ENCODE data around the gene ZBTB26.
"Not testable (repeated sequence)": the region's sequence is repeated elsewhere in the genome, so short reads cannot be mapped to it uniquely, and the experiment has no call there.

The ZBTB26 gene

DNA sequence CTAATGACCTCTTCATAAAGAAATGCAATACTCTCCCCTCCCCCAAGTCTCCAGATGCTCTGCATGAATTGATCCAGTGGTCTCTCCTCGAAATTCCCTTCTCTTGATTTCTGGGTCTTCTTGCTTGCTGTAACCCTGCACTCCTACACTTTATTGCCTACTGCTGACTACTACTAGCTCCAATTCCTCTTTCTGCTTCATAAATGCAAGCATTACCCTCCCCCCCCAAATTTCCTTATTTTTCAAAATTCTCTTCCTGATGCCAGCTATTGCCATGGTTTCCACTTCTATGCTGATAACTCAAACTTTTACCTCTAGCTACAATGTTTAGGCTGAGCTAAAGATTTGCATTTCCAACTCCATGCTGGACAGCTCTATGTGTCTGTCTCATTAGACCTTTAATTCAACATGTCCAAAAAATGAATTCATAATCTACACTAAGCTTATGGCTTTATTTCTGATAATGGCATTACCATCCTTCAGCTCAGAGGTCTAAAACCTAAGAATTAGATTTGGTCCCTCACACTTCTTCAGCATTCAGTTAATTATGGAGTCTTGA is 1.4 kb downstream of the ZBTB26 start:
- DNase-seq = no peak

DNA sequence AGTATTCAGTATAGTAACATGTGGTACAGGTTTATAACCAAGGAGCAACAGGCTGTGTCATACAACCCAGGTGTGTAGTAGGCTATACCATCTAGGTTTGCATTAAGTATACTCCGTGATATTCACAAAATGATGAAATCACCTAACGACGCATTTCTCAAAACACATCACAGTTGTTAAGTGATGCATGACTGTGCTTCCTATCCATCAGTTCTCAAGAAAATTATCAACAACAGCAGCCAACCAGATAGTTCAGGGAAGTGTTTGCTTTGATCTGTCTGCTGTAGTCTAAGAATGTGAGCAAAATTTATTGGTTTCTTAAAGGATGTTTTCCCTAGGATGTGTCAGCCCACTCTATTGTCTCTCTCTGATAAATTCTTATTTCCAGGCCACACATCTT is 7.4 kb downstream of the ZBTB26 start:
- DNase-seq = no peak

DNA sequence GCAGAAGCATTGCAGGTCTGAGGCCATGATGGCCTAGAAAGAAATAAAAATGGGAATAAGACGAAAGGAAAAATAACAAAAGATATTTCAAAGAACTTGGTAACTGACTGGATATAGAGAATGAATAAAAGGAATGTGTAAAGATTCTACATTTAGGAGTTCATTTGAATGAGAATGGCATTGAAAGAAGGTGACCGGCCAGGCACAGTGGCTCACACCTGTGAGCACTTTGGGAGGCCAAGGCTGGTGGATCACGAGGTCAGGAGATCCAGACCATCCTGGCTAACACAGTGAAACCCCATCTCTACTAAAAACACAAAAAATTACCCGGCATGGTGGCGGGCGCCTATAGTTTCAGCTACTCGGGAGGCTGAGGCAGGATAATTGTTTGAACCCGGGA is 8.6 kb downstream of the ZBTB26 start:
- DNase-seq = no peak

DNA sequence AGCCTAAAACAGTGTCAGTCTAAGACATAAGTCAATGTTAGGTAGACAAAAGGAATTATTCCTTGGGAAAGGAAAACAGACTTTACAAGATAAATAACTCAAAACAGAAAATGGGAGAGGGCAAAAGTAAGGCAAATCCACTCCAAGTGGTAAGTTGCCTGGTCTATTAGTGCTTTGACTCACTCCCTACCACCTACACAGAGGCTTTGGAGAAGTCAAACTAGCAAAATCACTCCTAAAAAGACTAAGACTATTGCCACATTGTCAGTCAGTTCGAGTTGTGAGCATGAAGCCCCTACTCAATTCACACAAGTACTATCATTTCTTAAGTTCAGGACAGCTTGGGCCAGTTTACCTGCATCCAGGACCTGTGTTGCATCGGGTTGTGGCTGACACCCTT is 13.0 kb downstream of the ZBTB26 start:
- DNase-seq = no peak

DNA sequence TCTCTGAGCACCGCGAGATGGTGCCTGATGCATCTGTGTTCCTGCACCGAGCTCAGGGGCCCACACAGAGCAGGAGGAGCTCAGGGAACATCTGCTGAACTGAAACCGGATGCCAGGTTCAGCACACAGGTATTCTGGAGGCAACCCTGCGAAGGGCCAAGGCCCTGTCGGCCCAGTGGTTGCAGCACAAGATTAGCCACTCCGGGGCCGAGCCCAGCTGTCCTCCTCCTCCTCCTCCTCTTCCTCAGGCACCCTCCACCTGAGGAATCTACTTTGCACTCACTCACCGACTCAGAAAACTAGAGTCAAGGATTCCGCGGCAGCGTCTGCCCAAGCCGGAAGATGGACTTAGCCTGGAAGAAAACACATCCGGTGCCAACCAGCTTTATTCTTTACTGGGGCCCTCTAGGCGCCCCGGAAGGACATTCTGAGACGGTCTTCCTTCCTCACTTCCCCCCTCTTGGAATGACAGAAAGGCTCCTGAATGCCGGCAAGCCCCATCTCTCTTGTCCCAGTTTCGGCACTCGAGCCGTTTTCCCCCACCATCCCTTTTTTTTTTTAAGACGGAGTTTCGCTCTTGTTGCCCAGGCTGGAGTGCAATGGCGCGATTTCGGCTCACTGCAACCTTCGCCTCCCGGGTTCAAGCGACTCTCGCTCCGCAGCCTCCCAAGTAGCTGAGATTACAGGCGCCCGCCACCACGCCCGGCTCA is 18.2 kb downstream of the ZBTB26 start, which contains the start of gene ZBTB6:
Gene ZBTB6 (minus strand): TSS at position 360 of the 710 bp plus-strand sequence. CDS start 1,251 bp downstream, outside the sequence.
- DNase-seq = peak in 13 of 14 donors; percentile 18 to 88 (median 74)

DNA sequence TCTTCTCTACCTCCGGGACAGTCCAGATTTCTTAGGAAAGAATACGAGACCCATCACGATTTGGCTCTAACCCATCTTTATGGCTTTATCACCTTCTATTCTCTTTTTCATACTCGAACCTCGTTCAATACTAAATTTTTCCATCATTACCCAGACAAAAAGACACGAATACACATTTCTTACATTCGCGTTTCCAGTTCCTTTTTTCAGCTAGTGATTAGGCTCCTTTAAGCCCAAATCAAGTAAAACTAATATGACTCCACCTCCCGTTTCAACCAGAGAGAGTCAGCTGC is 18.7 kb downstream of the ZBTB26 start:
- no peak for DNase-seq

DNA sequence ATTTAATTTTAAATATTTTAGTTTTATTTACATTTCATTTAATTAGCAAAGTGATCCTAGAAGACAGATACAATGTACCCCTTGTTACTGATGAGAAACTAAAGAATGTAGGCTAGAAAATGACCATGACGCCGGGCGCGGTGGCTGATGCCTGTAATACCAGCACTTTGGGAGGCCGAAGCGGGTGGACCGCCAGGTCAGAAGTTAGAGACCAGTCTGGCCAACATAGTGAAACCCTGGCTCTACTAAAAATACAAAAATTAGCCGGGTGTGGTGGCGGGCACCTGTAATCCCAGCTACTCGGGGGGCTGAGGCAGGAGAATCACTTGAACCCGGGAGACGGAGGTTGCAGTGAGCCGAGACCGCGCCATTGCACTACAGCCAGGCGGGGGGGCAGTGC is 25.2 kb downstream of the ZBTB26 start:
- DNase-seq = not testable (repeated sequence)

DNA sequence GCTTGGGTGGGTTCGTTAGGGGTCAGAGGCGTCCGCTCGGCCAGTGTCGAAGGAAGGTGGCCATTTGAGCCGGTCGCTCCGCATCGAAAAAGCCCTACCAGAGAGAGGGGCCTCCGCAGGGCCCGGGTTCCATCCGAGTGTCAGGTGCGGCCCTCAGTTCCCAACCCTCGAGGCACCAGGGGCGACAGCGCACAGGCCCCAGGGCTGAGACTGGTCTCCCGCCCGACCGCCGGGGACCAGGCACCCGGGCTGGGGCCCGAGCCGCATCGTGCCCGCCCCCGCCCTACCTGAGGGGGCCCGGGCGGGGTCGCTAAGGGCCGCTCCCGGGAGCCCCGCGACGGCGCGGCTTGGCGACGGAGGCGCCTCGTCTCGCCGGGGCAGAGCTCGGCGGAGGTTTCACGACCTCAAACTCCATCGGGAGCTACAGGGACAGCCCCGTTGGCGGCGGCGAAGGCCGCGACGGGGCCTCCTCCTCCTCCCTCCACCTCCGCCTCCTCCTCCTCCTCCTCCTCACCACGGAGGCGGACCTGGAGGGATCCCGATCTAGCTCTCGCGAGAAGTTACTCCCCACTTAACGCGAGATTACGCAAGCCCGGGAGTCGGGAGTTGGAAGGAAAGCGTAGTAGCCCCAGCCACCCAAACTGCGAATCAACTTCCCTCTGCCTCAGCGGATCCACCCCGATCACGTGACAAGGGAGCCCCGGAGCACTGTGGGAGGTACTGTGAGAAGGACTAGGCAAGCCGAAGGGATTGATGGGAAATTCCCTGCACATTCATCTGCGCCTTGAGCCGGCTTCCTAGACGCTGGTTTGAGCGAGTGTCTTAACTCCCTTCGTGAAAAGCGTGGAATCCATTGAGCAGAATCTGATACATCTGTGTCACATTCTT is 26.2 kb downstream of the ZBTB26 start, which contains the start of gene RC3H2:
Gene RC3H2 (minus strand): TSS at position 537 of the 888 bp plus-strand sequence. CDS start 7,850 bp downstream, outside the sequence.
- DNase-seq = peak; percentile 89 to 100 (median 98)

DNA sequence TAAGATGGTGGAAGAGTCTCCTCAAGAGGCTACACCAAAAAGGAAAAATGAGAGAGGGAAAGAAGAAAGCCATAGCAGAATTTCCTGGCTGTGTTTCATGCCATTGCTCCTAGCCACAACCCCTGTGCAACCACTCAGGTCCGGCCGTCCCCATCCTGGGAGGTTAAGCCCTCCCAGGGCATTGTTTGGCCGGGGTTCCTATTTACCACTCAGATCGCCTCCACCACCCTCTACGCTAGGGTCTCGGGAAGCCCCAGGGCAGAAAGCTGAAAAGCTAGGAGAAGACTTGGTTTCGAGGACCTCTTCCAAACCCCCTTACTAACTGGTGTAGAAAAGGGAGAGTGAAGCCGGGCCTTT is 26.9 kb downstream of the ZBTB26 start:
- DNase-seq = peak in 3 of 14 donors; percentile 36 to 70 (median 61)

DNA sequence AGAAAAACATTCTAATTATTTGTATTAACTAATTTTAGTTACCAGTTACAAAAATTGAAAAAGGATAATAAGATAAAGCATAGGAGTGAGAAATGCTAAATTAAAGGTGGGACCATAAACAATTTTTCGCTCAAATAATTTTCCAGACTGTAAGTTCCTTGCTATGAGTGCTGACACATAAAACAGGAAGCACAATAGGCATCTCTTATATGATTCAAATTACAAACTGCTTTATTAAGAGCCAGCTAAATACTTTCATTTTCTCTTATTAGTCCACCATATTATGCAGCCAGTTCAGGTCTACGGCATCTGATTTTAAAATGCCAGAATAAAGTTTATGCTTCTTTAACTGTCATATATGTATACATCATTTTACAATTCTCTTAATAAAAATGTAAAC is 30.5 kb downstream of the ZBTB26 start:
- no peak for DNase-seq

DNA sequence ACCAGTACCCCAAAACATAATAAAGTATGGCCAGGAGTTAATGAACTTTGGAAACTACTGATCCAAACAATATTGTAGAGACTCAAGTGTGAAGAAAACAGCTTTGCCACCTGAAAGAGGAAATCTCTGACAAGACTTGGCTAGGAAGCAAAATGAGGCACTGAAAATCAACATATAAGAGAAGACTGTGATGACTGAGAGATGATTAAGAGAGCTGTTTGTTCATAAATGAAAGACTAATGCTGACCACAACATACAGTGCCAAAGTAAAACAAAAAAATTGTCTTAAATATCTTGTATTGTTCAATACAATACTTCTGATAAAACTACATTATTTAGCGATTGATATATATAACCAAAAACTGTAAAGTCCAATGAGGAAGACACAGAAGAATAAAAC is 33.3 kb downstream of the ZBTB26 start:
- no peak for DNase-seq

DNA sequence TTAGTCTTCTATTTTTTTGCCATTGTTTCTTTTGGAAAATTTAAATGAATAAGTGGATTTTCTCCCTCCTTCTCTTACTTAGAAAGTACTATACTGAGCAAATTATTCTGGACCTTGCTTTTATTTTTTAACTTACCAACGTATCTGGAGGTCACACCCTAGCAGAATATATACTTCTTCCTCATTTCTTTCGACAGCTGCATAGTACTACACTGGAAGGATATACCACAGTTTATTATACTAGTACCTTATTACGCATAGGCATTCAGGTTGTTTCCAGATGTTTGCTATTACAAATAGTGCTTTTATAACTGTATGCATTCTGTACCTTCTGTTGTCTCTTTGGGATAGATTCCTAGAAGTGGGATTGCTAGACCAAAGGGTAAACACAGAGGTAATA is 42.8 kb downstream of the ZBTB26 start:
- DNase-seq = no peak

DNA sequence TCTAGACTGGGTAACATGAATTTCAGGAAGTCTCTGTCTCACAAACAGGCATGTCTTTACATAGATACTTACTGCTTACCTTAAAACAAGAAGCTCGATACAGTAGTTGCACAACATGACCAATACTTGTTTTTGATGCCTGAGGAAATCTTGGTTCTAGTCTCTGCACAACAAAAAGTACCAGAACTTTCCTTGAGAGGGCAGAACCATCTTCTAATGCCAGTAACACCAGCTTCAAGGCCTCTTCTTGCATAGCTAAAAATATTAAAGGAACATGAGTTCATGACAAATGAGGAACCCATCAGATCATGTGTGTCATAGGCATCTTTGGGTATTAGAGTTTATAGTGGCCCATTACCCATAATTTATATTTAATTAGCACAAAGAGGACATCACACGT is 48.2 kb downstream of the ZBTB26 start:
- DNase-seq = no peak

DNA sequence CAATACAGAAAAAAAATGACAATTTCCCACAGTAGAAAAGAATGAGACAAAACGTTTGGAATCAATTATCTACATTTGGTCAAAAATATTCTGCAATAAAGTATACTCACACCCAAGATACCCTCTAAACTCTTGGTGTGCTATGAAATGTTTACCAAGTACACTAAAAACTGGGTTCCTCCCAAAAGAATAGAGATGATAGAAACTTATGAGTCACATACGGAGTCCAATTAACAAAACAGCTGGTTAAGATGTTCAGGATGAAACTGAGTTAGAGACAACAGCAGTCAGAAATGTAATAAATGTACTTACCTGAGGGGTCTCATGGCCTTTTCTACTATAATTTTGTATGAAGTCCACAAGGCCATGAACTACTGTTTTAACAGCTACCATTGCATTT is 51.9 kb downstream of the ZBTB26 start:
- no peak for DNase-seq

DNA sequence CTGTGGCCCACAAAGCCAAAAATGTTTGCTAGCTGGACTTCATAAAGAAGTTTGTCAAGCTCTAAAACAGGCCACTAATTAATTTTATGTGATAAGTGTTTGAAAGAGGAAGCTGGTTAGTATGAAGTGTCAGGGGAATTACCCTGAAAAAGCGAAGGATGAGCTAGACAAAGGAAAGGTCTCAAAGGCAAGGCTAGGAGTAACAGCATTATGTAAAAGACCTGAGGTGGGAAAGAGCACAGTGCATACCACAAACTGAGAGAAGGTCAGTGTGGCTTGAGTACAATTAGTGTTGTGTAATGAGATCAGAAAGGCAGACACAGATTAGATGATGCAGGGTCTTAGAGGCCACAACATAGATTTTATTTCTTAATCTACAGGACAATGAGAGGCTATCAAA is 55.8 kb downstream of the ZBTB26 start:
- DNase-seq = no peak

DNA sequence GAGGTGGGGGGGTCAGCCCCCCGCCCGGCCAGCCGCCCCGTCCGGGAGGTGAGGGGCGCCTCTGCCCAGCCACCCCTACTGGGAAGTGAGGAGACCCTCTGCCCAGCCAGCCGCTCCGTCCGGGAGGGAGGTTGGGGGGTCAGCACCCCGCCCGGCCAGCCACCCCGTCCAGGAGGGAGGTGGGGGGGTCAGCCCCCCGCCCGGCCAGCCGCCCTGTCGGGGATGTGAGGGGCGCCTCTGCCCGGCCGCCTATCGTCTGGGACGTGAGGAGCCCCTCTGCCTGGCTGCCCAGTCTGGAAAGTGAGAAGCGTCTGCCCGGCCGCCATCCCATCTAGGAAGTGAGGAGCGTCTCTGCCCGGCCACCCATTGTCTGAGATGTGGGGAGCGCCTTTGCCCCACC is 64.0 kb downstream of the ZBTB26 start:
- not testable (repeated sequence) for DNase-seq

DNA sequence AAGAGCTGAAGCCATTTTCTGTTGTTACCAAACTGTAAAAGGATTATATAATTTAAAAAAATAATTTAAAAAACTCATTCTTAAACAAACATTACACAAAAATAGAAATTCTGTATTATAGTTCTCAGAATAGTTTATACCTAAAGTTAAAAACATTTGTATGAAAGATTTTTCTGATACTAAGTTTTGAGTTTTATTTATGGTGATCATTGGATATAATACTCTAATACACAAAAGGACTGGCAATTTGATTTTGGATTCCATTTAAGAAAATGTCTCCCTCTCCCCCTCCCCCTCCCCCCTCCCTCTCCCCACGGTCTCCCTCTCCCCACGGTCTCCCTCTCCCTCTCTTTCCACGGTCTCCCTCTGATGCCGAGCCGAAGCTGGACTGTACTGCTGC is 65.2 kb downstream of the ZBTB26 start:
- no peak for DNase-seq
